ENCODE measurements around the gene GREB1. TPM values are rescaled to one million over a fixed set of nuclear protein-coding genes. Genes with fewer than 3 reads are reported as not detected.

Gene GREB1
- total RNA-seq, 1 experiment from 2014 or later: 16.5 TPM

- Mint-ChIP-seq H3K27me3 (ENCODE audit: low read depth) (peaks cover 1% of the 10 kb centered on the region; the same call in 1 of the 2 replicates), H3K9me3 (no peaks in the 10 kb centered on the region), H3K4me3 (no peak overlapping the region), H3K36me3 (ENCODE audit: insufficient read depth in 1 of 3, low read depth in 3 of 3) (peaks cover 16 to 18% (median 17%) of the 10 kb centered on the region in 3 experiments; a peak in 6 of 7 replicates), H3K4me1 (no peaks in the 10 kb centered on the region), H3K27ac (no peak overlapping the region)
- Histone ChIP-seq H2BK20ac (ENCODE audit: low read depth, low read length, poor library complexity, severe bottlenecking) (no peak overlapping the region), H2AFZ (ENCODE audit: low read length) (no peak overlapping the region), H3K27ac (ENCODE audit: insufficient read length, low read depth, low read length) (no peak overlapping the region), H3K23me2 (ENCODE audit: insufficient read length, low read depth, low read length, poor library complexity, severe bottlenecking) (no peaks in the 10 kb centered on the region), H3K18ac (ENCODE audit: insufficient read length, low read depth, low read length) (no peak overlapping the region), H2BK5ac (ENCODE audit: insufficient read length, low read length) (no peak overlapping the region), H4K8ac (replicated peaks; ENCODE audit: insufficient read length, low read depth, low read length) (no peak overlapping the region), H3K79me1 (ENCODE audit: insufficient read depth, low read depth, low read length, poor library complexity, severe bottlenecking) (no peaks in the 10 kb centered on the region), H2BK12ac (ENCODE audit: insufficient read length, low read depth, low read length) (no peak overlapping the region), H3K9me3 (ENCODE audit: control insufficient read depth, low read depth, low read length) (no peaks in the 10 kb centered on the region), H3K4me1 (ENCODE audit: insufficient read depth, low read length) (no peaks in the 10 kb centered on the region), H4K20me1 (ENCODE audit: control insufficient read depth, insufficient read depth, insufficient read length) (no peaks in the 10 kb centered on the region), H3K4ac (ENCODE audit: low read depth, low read length) (no peak overlapping the region), H3K79me2 (ENCODE audit: insufficient read depth, low read length) (no peaks in the 10 kb centered on the region), H4K5ac (ENCODE audit: insufficient read length, low read depth, low read length) (no peak overlapping the region), H3T11ph (ENCODE audit: low read length) (no peak overlapping the region), H2BK120ac (ENCODE audit: low read depth, low read length, poor library complexity, severe bottlenecking) (no peak overlapping the region), H2AK5ac (ENCODE audit: insufficient read length, low read length) (no peak overlapping the region), H3K23ac (ENCODE audit: insufficient read length, low read depth, low read length) (no peak overlapping the region), H3K4me2 (ENCODE audit: insufficient read depth, insufficient read length, low read length) (no peak overlapping the region), H3K27me3 (ENCODE audit: insufficient read depth, low read length) (no peaks in the 10 kb centered on the region), H3K9ac (ENCODE audit: extremely low read depth, insufficient read length, low read length) (no peak overlapping the region), H3K14ac (ENCODE audit: insufficient read depth, low read length) (no peak overlapping the region), H3K56ac (ENCODE audit: insufficient read length, low read depth, low read length) (no peak overlapping the region), H4K91ac (ENCODE audit: insufficient read length, low read depth, low read length) (no peak overlapping the region), H2BK15ac (ENCODE audit: low read depth, low read length) (no peak overlapping the region)
- no peak for DNase-seq
- WGBS (ENCODE audit: extremely low coverage, insufficient read length, low lambda C conversion rate): no CpG with 5 or more reads among the region's 3 CpGs
- TF ChIP-seq, protein P1, sequence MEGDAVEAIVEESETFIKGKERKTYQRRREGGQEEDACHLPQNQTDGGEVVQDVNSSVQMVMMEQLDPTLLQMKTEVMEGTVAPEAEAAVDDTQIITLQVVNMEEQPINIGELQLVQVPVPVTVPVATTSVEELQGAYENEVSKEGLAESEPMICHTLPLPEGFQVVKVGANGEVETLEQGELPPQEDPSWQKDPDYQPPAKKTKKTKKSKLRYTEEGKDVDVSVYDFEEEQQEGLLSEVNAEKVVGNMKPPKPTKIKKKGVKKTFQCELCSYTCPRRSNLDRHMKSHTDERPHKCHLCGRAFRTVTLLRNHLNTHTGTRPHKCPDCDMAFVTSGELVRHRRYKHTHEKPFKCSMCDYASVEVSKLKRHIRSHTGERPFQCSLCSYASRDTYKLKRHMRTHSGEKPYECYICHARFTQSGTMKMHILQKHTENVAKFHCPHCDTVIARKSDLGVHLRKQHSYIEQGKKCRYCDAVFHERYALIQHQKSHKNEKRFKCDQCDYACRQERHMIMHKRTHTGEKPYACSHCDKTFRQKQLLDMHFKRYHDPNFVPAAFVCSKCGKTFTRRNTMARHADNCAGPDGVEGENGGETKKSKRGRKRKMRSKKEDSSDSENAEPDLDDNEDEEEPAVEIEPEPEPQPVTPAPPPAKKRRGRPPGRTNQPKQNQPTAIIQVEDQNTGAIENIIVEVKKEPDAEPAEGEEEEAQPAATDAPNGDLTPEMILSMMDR (conservative IDR thresholded peaks at IDR 0.05): no peak
These were observed 110.4 kb downstream of the GREB1 start for GRCh38 chr2:11644293-11644692.
